Thoracic aorta (tissue), 2 donors: Measurements from ENCODE around the gene MRPL58. TPM values are rescaled to one million over a fixed set of nuclear protein-coding genes. Genes with fewer than 3 reads are reported as not detected.
"Not testable (repeated sequence)": the region's sequence is repeated elsewhere in the genome, so short reads cannot be mapped to it uniquely, and the experiment has no call there.

Experiments
- ATAC-seq: fragments of 150-250 bp; one replicate; pipeline ENCODE4 v1.8.0; 2017; ENCODE audit warnings: low read depth; ENCODE audit not compliant: insufficient number of reproducible peaks, low FRiP score
- DNase-seq: peaks from one replicate; pipeline ENCODE4 v3.0.0-alpha.2; 2020; ENCODE audit warnings: low spot score
- H3K27ac ChIP-seq, 2 donors: fragments of 200-600 bp; sonication (generic); 1 replicate in 1 of 2; 2 replicates in 1 of 2; pipeline ENCODE4 v1.5.1; 2016; ENCODE audit warnings: mild to moderate bottlenecking in 2 of 2, moderate library complexity in 2 of 2
- H3K27me3 ChIP-seq: fragments of 200-600 bp; sonication (generic); replicated peaks from 2 replicates; pipeline ENCODE4 v1.6.0; 2016; ENCODE audit warnings: mild to moderate bottlenecking; ENCODE audit not compliant: insufficient read depth
- H3K36me3 ChIP-seq: fragments of 200-600 bp; sonication (generic); one replicate; pipeline ENCODE4 v1.5.1; 2016
- H3K4me1 ChIP-seq, 2 donors: fragments of 200-600 bp; sonication (generic); 1 replicate in 1 of 2; 2 replicates in 1 of 2; pipeline versions ENCODE4 v1.5.1 to v1.6.0; 2016; ENCODE audit warnings: low read depth in 2 of 2, mild to moderate bottlenecking in 1 of 2; ENCODE audit not compliant: control insufficient read depth in 1 of 2
- H3K4me3 ChIP-seq: fragments of 200-600 bp; sonication (generic); 2 replicates; pipeline ENCODE4 v1.5.1; 2016; ENCODE audit warnings: mild to moderate bottlenecking
- H3K9me3 ChIP-seq: fragments of 200-600 bp; sonication (generic); 2 replicates; pipeline ENCODE4 v1.5.1; 2016
- CTCF ChIP-seq: fragments of 200-600 bp; sonication (generic); IDR thresholded peaks from one replicate; pipeline ENCODE4 v1.5.1; 2019; ENCODE audit warnings: antibody characterized with exemption
- total RNA-seq, 2 donors: library from RNA; depleted of rRNA; stranded (reverse); fragments of >200 nt; gene quantifications; one replicate each; pipeline versions ENCODE4 v1.1.0 to v1.2.3, GENCODE V29; 2016

MRPL58 gene
- total RNA-seq, 2 donors from 2014 or later, result 40.3 to 82.6 TPM

GRCh38 chr17:75004371-75004770, 8.1 kb upstream of the MRPL58 start:
- ATAC-seq (no peak), DNase-seq (no peak)
- Histone ChIP-seq H3K27ac (no peak overlapping the region), H3K4me3 (no peak overlapping the region), H3K27me3 (no peaks in the 10 kb centered on the region), H3K36me3 (peaks cover 25% of the 10 kb centered on the region), H3K4me1 (no peaks in the 10 kb centered on the region), H3K9me3 (no peaks in the 10 kb centered on the region)
- TF ChIP-seq CTCF, result no peak

DNA sequence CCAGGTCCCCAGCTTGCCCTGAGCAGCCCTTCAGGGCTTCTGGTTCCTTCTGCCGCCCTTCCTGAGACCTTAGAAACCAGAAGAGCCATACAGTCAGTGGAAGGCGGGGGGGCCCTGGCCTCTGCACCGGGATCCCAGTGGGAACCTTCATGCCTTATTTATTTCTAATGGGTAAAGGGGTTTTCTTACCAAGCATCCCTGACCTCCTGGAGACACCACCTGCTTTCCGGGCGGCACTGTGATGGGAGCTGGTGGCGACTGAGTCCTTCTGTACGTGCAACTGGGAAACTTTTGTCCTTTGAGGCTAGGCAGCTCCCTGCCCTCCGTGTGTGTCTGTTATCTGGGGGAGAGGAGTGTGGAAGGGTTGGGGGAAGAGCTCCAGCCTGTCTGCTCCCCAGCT, 7.2 kb upstream of the MRPL58 start:
- no peaks in the 10 kb centered on the region for H3K9me3 ChIP-seq
- H3K4me1 ChIP-seq, result no peaks in the 10 kb centered on the region
- DNase-seq (no peak), ATAC-seq (no peak)
- no peaks in the 10 kb centered on the region for H3K27me3 ChIP-seq
- peaks cover 21% of the 10 kb centered on the region for H3K36me3 ChIP-seq
- no peak overlapping the region for H3K27ac ChIP-seq
- H3K4me3 ChIP-seq, result no peak overlapping the region
- no peak for TF ChIP-seq CTCF

DNA sequence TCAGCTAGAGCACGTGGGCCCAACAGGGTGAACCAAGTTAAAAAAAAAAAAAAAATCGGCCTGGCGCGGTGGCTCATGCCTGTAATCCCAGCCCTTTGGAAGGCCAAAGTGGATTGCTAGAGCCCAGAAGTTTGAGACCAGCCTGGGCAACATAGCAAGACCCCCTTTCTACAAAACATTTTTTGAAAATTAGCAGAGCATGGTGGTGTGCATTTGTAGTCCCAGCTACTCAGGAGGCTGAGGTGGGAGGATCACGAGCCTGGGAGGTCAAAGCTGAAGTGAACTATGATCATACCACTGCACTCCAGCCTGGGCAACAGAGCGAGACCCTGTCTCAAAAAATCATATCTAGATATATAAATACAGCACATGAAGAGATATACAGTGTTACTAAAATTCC, 6.4 kb upstream of the MRPL58 start:
- H3K27ac ChIP-seq, H3K4me3 ChIP-seq, H3K27me3 ChIP-seq, DNase-seq, ATAC-seq, H3K4me1 ChIP-seq, H3K9me3 ChIP-seq: not testable (repeated sequence)
- H3K36me3 ChIP-seq, result peaks cover 21% of the 10 kb centered on the region

- no peak for TF ChIP-seq CTCF
- H3K9me3 ChIP-seq, result no peaks in the 10 kb centered on the region
Observed at GRCh38 chr17:75006653-75007052, 5.8 kb upstream of the MRPL58 start.

DNA sequence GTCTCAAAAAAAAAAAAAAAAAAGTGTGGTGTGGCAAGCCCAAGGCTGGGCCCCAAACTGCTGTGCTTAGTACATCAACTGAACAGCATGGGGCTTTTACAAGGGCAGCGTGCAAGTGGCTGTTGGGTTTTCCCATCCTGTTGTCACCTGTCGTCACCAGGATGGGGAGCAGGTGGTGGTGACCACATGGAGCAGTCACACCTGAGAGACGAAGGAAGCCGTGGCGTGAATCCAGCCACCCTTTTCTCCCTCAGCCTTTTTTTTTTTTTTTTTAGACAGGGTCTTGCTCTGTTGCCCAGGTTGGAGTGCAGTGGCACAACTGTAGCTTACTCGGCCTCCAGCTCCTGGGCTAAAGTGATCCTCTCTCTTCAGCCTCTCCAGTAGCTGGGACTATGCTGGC, 4.1 kb upstream of the MRPL58 start:
- H3K4me1 ChIP-seq, result peaks cover 3 to 16% of the 10 kb centered on the region in 2 donors
- no peaks in the 10 kb centered on the region for H3K9me3 ChIP-seq
- ATAC-seq, result no peak
- no peak for DNase-seq
- H3K27me3 ChIP-seq, result no peaks in the 10 kb centered on the region
- H3K4me3 ChIP-seq, result no peak overlapping the region
- TF ChIP-seq CTCF, result no peak
- no peak overlapping the region for H3K27ac ChIP-seq
- peaks cover 6% of the 10 kb centered on the region for H3K36me3 ChIP-seq

More at GRCh38 chr17:75006653-75007052, 5.8 kb upstream of the MRPL58 start:
- peaks cover 0 to 7% of the 10 kb centered on the region in 2 donors for H3K4me1 ChIP-seq
- no peak overlapping the region for H3K4me3 ChIP-seq
- DNase-seq (no peak), ATAC-seq (no peak)
- peaks cover 16% of the 10 kb centered on the region for H3K36me3 ChIP-seq
- no peaks in the 10 kb centered on the region for H3K27me3 ChIP-seq
- H3K27ac ChIP-seq, result no peak overlapping the region

DNA sequence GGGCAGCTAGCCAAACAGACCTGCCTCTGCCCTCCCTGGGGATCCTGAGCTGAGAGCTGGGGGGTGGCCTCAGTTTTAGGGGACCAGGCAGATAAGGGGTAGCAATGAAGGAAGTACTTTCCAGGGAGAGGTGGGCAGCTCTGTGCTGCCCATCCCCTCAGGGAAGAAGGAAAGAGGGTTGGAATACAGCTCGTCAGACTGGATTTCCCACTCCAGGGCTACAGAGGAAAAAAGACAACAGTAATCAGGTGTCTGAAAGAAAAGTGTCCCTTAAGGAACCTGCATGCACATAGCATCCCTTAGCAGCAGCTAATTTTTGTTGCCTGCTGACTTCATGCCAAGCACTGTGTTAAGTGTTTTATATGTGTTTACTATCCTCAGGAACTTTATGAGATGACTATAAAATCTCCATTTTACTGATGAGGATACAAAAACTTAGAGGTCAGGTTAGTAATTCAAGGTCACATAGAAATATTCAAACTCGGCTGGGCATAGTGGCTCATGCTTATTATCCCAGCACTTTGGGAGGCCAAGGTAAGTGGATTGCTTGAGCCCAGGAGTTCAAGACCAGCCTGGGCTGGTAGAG, 3.2 kb upstream of the MRPL58 start:
- no peak for TF ChIP-seq CTCF
- Histone ChIP-seq H3K9me3 (no peaks in the 10 kb centered on the region), H3K36me3 (no peaks in the 10 kb centered on the region), H3K4me1 (peaks cover 4 to 21% of the 10 kb centered on the region in 2 donors), H3K27me3 (no peaks in the 10 kb centered on the region), H3K27ac (no peak overlapping the region), H3K4me3 (no peak overlapping the region)
- ATAC-seq (no peak), DNase-seq (no peak)
